ENCODE measurements around the gene CT45A2.
"Not testable (repeated sequence)": the region's sequence is repeated elsewhere in the genome, so short reads cannot be mapped to it uniquely, and the experiment has no call there.

DNA sequence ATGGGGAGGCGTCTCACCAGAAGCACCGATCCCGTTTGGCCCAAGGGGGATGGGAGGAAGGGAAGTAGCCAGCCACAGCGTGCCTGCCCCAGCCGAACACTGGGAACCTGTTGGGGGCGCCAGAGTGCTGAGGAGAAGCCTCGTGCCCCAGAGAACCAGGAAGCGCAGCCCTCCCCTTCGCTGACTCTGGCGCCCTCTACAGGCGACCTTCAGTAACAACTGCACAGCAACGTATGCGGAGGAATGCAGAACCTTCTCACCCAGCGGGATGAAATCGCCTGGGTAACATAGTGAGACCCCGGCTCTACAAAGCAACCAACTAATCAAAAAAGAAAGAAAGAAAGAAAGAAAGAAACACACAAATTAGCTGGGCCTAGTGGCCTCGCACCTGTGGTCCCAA lies 34.6 kb upstream of the CT45A2 start, which contains the start of gene CT45A8:
- not testable (repeated sequence) for TF ChIP-seq POLR2AphosphoS5 (IDR thresholded peaks at IDR 0.05; ENCODE audit: borderline replicate concordance, low read depth, low read length); EZH2 (IDR thresholded peaks at IDR 0.05)

All from SK-N-MC (cell line).